ENCODE results near the gene CNPY1. TPM values are rescaled to one million over a fixed set of nuclear protein-coding genes. Genes with fewer than 3 reads are reported as not detected.

CNPY1 gene
- total and polyA plus RNA-seq, 4 donors: not detected

GRCh38 chr7:155470686-155471638, 75.4 kb downstream of the CNPY1 start:
- Histone ChIP-seq H3K36me3 (ENCODE audit: control insufficient read depth in 1 of 2, insufficient read depth in 2 of 2, low read length in 1 of 2) (no peaks in the 10 kb centered on the region), H3K27ac (ENCODE audit: low read depth in 1 of 2, low read length in 2 of 2) (no peak overlapping the region), H3K4me1 (ENCODE audit: control insufficient read depth in 1 of 2, insufficient read depth in 2 of 2, low read length in 2 of 2) (no peaks in the 10 kb centered on the region), H3K4me3 (ENCODE audit: low read length in 2 of 2) (no peak overlapping the region), H3K27me3 (ENCODE audit: control insufficient read depth in 1 of 2, insufficient read depth in 2 of 2, low read length in 1 of 2) (peaks cover 0 to 7% of the 10 kb centered on the region in 2 donors), H3K9me3 (ENCODE audit: control insufficient read depth, low read length) (peaks cover 11% of the 10 kb centered on the region)
- ATAC-seq (ENCODE audit: low FRiP score): no peak
- intact Hi-C loops (cut with DNase I): no loop called here
- no peak for DNase-seq
- 4 to 6% methylated on average over 24 of the region's 24 CpGs for WGBS, 2 donors

- Histone ChIP-seq H3K36me3 (ENCODE audit: control insufficient read depth in 1 of 2, insufficient read depth in 2 of 2, low read length in 1 of 2) (no peaks in the 10 kb centered on the region), H3K27me3 (ENCODE audit: control insufficient read depth in 1 of 2, insufficient read depth in 2 of 2, low read length in 1 of 2) (peaks cover 0 to 3% of the 10 kb centered on the region in 2 donors), H3K9me3 (ENCODE audit: control insufficient read depth, low read length) (peaks cover 3% of the 10 kb centered on the region), H3K4me3 (ENCODE audit: low read length in 2 of 2) (no peak overlapping the region), H3K4me1 (ENCODE audit: control insufficient read depth in 1 of 2, insufficient read depth in 2 of 2, low read length in 2 of 2) (no peaks in the 10 kb centered on the region), H3K27ac (ENCODE audit: low read depth in 1 of 2, low read length in 2 of 2) (no peak overlapping the region)
- DNase-seq (no peak), ATAC-seq (ENCODE audit: low FRiP score) (no peak)
- intact Hi-C loops (cut with DNase I): no loop called here
- 19 to 20% methylated on average over 8 of the region's 8 CpGs for WGBS, 2 donors
These were observed 76.2 kb downstream of the CNPY1 start for GRCh38 chr7:155470186-155470487.

GRCh38 chr7:155469311-155470185, 76.8 kb downstream of the CNPY1 start:
- intact Hi-C loops (cut with DNase I): no loop called here
- DNase-seq (no peak), ATAC-seq (ENCODE audit: low FRiP score) (no peak)
- Histone ChIP-seq H3K4me3 (ENCODE audit: low read length in 2 of 2) (no peak overlapping the region), H3K36me3 (ENCODE audit: control insufficient read depth in 1 of 2, insufficient read depth in 2 of 2, low read length in 1 of 2) (no peaks in the 10 kb centered on the region), H3K27ac (ENCODE audit: low read depth in 1 of 2, low read length in 2 of 2) (no peak overlapping the region), H3K9me3 (ENCODE audit: control insufficient read depth, low read length) (peaks cover 2% of the 10 kb centered on the region), H3K4me1 (ENCODE audit: control insufficient read depth in 1 of 2, insufficient read depth in 2 of 2, low read length in 2 of 2) (no peaks in the 10 kb centered on the region), H3K27me3 (ENCODE audit: control insufficient read depth in 1 of 2, insufficient read depth in 2 of 2, low read length in 1 of 2) (peaks cover 0 to 3% of the 10 kb centered on the region in 2 donors)
- 7 to 8% methylated on average over 12 of the region's 12 CpGs for WGBS, 2 donors

GRCh38 chr7:155468785-155469148, 77.6 kb downstream of the CNPY1 start:
- no peaks in the 10 kb centered on the region for H3K4me1 ChIP-seq (ENCODE audit: control insufficient read depth in 1 of 2, insufficient read depth in 2 of 2, low read length in 2 of 2)
- 10% methylated on average over 10 of the region's 10 CpGs for WGBS, 2 donors
- H3K36me3 ChIP-seq (ENCODE audit: control insufficient read depth in 1 of 2, insufficient read depth in 2 of 2, low read length in 1 of 2): no peaks in the 10 kb centered on the region
- ATAC-seq (ENCODE audit: low FRiP score) (no peak), DNase-seq (no peak)
- H3K27ac ChIP-seq (ENCODE audit: low read depth in 1 of 2, low read length in 2 of 2): no peak overlapping the region
- H3K27me3 ChIP-seq (ENCODE audit: control insufficient read depth in 1 of 2, insufficient read depth in 2 of 2, low read length in 1 of 2): peaks cover 0 to 3% of the 10 kb centered on the region in 2 donors
- no peak overlapping the region for H3K4me3 ChIP-seq (ENCODE audit: low read length in 2 of 2)
- intact Hi-C loops (cut with DNase I): no loop called here
- peaks cover 2% of the 10 kb centered on the region for H3K9me3 ChIP-seq (ENCODE audit: control insufficient read depth, low read length)

DNA sequence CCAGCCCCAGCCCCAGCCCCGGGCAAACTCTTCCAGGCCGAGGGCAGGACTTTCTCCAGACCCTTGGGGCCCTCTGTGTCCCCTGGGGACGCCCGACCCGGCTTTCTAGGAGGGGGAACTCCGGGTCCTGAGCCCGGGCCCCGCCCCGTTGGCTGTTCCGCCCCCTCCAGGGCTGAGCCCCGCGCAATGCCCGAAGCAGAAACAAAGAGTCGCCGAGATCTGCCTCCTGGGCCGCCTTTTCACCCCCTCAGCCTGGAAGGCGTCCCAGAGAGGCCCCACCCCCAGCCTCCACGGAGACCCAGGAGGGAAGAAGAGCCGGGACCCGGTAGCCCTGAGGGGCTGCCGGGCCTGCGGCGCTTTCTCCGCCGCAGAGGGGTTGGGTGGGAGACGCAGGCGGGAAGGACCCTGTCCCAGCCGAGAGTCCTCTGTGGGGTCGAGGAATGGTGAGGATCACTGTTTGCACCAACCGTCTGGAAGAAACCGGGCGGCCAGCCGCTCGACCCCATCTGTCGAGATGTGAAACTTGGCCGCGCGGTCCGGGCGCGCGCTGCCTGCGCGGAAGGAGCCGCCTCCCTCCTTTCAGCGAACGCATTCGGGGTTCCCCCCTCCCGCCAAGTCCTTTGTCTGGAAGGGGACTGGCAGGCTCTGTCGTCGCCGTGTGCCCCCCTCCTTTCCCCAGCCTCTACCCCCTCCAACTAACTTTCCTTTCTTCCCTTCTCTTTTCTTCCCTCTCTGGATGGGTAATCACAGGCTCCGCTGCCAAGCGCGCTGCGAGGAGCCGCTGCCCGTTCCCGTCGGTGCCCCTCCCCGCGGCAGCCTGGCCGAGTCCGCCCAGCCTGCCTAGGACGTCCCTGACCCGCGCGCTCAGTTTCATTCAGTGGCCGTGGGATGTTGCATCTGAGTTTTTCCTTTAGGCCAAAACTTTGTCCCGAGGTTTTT, 78.2 kb downstream of the CNPY1 start:
- WGBS, 2 donors: 2% methylated on average over 68 to 70 of the region's 70 CpGs
- intact Hi-C loops (cut with DNase I): no loop called here
- H3K4me1 ChIP-seq (ENCODE audit: control insufficient read depth in 1 of 2, insufficient read depth in 2 of 2, low read length in 2 of 2): no peaks in the 10 kb centered on the region
- H3K4me3 ChIP-seq (ENCODE audit: low read length in 2 of 2): no peak overlapping the region
- ATAC-seq (ENCODE audit: low FRiP score) (peak; percentile 4), DNase-seq (peak in 1 of 2 donors; percentile 74)
- H3K27ac ChIP-seq (ENCODE audit: low read depth in 1 of 2, low read length in 2 of 2): no peak overlapping the region
- H3K27me3 ChIP-seq (ENCODE audit: control insufficient read depth in 1 of 2, insufficient read depth in 2 of 2, low read length in 1 of 2): peaks cover 0 to 3% of the 10 kb centered on the region in 2 donors
- H3K9me3 ChIP-seq (ENCODE audit: control insufficient read depth, low read length): no peaks in the 10 kb centered on the region
- no peaks in the 10 kb centered on the region for H3K36me3 ChIP-seq (ENCODE audit: control insufficient read depth in 1 of 2, insufficient read depth in 2 of 2, low read length in 1 of 2)

- ATAC-seq (ENCODE audit: low FRiP score) (no peak), DNase-seq (peak in 1 of 2 donors; percentile 74)
- Histone ChIP-seq H3K9me3 (ENCODE audit: control insufficient read depth, low read length) (no peaks in the 10 kb centered on the region), H3K27ac (ENCODE audit: low read depth in 1 of 2, low read length in 2 of 2) (no peak overlapping the region), H3K4me3 (ENCODE audit: low read length in 2 of 2) (no peak overlapping the region), H3K27me3 (ENCODE audit: control insufficient read depth in 1 of 2, insufficient read depth in 2 of 2, low read length in 1 of 2) (peaks cover 0 to 3% of the 10 kb centered on the region in 2 donors), H3K36me3 (ENCODE audit: control insufficient read depth in 1 of 2, insufficient read depth in 2 of 2, low read length in 1 of 2) (no peaks in the 10 kb centered on the region), H3K4me1 (ENCODE audit: control insufficient read depth in 1 of 2, insufficient read depth in 2 of 2, low read length in 2 of 2) (no peaks in the 10 kb centered on the region)
- intact Hi-C loops (cut with DNase I): no loop called here
- 5 to 7% methylated on average over 74 to 78 of the region's 78 CpGs for WGBS, 2 donors
These were observed 79.3 kb downstream of the CNPY1 start for GRCh38 chr7:155466814-155467733.

DNA sequence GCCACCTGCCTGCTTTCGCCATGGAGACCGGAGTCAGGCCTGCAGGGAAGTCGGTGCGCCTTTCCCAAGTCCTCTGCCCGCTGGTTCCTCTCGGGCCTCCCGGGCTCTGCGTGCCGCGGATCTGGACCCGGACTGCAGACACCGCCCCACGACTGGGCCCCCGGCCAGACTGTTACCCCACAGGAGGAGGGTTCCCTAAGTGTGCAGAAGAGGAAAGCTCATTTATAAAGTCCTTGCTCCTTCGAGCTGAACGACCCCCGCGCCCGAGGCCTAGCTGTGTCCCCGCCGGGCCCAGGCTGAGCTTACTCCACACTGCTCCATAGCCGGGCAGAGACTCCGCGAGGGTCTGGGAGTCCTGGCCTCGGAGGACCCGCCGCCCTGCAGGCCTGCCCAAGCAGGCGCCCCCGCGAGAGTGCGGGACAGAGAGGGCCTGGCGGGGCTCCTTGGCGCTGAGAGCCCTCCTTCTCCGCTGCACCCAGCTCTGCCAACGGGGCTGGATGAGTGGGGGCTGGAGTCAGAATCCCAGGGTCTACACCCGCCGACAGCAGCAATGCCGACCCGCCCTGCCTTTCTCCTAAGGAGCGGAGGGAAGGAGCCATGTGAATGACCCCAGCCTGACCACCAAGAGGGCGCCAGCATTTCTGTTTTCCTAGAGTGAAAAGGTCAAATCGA, 80.1 kb downstream of the CNPY1 start:
- Histone ChIP-seq H3K27me3 (ENCODE audit: control insufficient read depth in 1 of 2, insufficient read depth in 2 of 2, low read length in 1 of 2) (peaks cover 0 to 3% of the 10 kb centered on the region in 2 donors), H3K9me3 (ENCODE audit: control insufficient read depth, low read length) (no peaks in the 10 kb centered on the region), H3K4me1 (ENCODE audit: control insufficient read depth in 1 of 2, insufficient read depth in 2 of 2, low read length in 2 of 2) (no peaks in the 10 kb centered on the region), H3K36me3 (ENCODE audit: control insufficient read depth in 1 of 2, insufficient read depth in 2 of 2, low read length in 1 of 2) (no peaks in the 10 kb centered on the region), H3K4me3 (ENCODE audit: low read length in 2 of 2) (no peak overlapping the region), H3K27ac (ENCODE audit: low read depth in 1 of 2, low read length in 2 of 2) (no peak overlapping the region)
- DNase-seq (peak in 1 of 2 donors; percentile 70), ATAC-seq (ENCODE audit: low FRiP score) (no peak)
- intact Hi-C loops (cut with DNase I): no loop called here
- WGBS, 2 donors: 8% methylated on average over 42 of the region's 42 CpGs

Measured in aorta (tissue), 5 donors.